GM10248 (cell line): ENCODE measurements around the gene COTL1.

Experiments
- CTCF ChIA-PET: fragments of 300-600 bp; sonication (Branson Sonifier 250); formaldehyde crosslinking; extraction: SDS; loops from one replicate; lab custom pipeline; 2021; ENCODE audit warnings: antibody characterized with exemption; lab: Yijun Ruan, JAX
- POLR2A ChIA-PET: fragments of 350-650 bp; sonication (Branson Sonifier 250); formaldehyde crosslinking; extraction: SDS; loops from one replicate; lab custom pipeline; 2020; ENCODE audit warnings: antibody characterized with exemption; lab: Yijun Ruan, JAX
- DNase-seq: peaks from one replicate; pipeline ENCODE4 v3.0.0; 2012; ENCODE audit errors: extremely low spot score
- CTCF ChIP-seq: IDR thresholded peaks from 2 replicates; pipeline ENCODE4 v1.5.1; 2012; ENCODE audit warnings: mild to moderate bottlenecking, low read depth; ENCODE audit errors: extremely low read depth, missing control alignments, control extremely low read depth

COTL1 gene

GRCh38 chr16:84582958-84583516 lies 34.8 kb downstream of the COTL1 start:
- POLR2A ChIA-PET, result no interaction called here

GRCh38 chr16:84581158-84581557 lies 36.7 kb downstream of the COTL1 start:
- ChIA-PET POLR2A (no interaction called here), CTCF (interaction anchor here (1.0 kb wide), 1 partner anchor 40 kb away, joined by 3 read pairs; no protein-coding TSS in a partner anchor)
- no peak for TF ChIP-seq CTCF
- DNase-seq, result no peak

More at GRCh38 chr16:84582958-84583516, 34.8 kb downstream of the COTL1 start:
- no peak for DNase-seq
- no peak for TF ChIP-seq CTCF
- CTCF ChIA-PET, result interaction anchor here (1.1 to 1.3 kb wide), 2 partner anchors 40 to 155 kb away, joined by 3 to 4 read pairs; no protein-coding TSS in a partner anchor

- TF ChIP-seq CTCF, result no peak
- DNase-seq, result no peak
- ChIA-PET POLR2A (no interaction called here), CTCF (interaction anchor here (1.0 to 1.5 kb wide), 3 partner anchors 15 to 43 kb away, joined by 3 to 6 read pairs (median 4); no protein-coding TSS in a partner anchor)
Measured at GRCh38 chr16:84579936-84580335, 37.9 kb downstream of the COTL1 start.

GRCh38 chr16:84578538-84579126 lies 39.2 kb downstream of the COTL1 start:
- ChIA-PET CTCF (no interaction called here), POLR2A (no interaction called here)
- DNase-seq, result no peak
- TF ChIP-seq CTCF, result no peak

- CTCF ChIA-PET, result interaction anchor here (0.9 kb wide), 2 partner anchors 20 to 45 kb away, joined by 3 to 4 read pairs; no protein-coding TSS in a partner anchor
- POLR2A ChIA-PET, result no interaction called here
- no peak for DNase-seq
- TF ChIP-seq CTCF, result no peak
Measured at GRCh38 chr16:84577034-84577803, 40.7 kb downstream of the COTL1 start.

- no peak for TF ChIP-seq CTCF
- no peak for DNase-seq
- CTCF ChIA-PET, result interaction anchor here (0.7 to 1.7 kb wide), 4 partner anchors 11 to 162 kb away, joined by 3 to 4 read pairs (median 3); no protein-coding TSS in a partner anchor
- POLR2A ChIA-PET, result no interaction called here
Measured at GRCh38 chr16:84575914-84576313, 42.0 kb downstream of the COTL1 start.
